COR-L47 (cell line): ENCODE data around the gene ARFRP1.

Experiments
- DNase-seq: peaks from one replicate; lab custom pipeline; 2025; lab: John Stamatoyannopoulos, UW

Gene ARFRP1

DNA sequence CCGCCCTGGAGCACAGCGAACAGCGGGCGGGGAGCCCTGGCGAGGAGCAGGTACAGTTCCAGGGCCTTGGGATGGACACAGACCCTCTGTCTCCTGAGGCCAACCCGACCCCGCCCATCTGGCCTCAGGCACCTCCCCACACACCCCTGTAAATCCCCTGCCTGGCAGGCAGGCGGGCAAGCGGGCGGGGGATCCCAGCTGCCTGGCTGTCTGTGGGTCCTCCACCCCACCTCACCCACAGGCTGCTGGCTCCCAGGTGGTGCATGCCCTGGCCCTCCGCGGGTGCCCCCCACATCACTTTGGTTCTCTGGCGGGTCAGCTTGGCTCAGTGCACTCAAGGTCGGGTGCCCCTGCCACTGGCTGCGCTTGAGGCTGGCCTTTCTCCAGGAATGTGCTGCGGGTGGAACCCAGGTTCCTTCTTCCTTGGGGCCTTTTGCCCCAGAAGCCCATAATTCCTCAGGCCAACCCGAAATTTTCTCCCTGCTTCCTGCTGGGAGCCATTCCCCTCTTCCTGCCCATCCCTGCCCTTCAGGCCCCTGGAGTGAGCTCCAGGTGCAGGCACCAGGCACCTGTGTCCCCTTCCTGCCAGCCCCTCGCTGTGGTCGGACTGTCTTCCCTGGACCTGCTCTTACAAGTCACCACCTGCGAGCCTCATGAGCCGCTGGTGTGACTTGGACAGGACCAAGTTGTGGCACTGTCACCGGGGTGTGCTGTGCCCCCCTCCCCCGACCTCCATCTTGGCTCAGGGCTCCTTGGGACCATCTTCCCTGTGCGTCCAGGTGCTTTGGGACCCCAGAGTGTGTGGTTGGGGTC, 16.7 kb downstream of the ARFRP1 start:
- no peak for DNase-seq

DNA sequence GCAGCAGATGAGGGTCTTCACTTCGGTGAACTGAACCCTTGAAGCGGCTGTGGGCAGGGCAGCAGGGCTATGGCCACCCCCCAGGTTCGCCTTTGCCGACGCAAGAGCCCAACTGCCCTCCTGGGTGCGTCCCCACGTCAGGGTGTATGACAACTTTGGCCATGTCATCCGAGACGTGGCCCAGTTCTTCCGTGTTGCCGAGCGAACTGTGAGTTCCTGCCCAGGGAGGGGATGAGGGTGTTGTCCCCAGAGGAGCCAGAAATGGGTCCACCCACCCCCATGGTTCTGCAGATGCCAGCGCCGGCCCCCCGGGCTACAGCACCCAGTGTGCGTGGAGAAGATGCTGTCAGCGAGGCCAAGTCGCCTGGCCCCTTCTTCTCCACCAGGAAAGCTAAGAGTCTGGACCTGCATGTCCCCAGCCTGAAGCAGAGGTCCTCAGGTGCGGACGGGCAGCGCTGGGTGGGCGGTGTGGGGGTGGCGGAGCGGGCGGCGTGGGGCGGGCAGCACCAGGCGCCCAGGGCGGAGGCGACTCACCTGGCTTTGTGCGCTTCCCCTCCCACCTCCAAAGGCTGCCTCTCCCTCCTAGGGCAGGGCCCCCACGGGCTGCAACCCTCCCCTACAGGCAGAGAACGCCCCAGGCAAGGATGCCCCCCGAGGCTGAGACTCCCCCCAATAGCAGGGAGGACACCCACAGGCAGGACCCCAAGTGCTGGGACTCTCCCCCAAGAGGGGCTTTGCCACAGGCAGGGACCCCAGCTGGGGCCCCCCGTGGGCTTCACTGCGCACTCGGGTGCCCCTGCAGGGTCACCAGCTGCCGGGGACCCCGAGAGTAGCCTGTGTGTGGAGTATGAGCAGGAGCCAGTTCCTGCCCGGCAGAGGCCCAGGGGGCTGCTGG, 17.5 kb downstream of the ARFRP1 start:
- no peak for DNase-seq

DNA sequence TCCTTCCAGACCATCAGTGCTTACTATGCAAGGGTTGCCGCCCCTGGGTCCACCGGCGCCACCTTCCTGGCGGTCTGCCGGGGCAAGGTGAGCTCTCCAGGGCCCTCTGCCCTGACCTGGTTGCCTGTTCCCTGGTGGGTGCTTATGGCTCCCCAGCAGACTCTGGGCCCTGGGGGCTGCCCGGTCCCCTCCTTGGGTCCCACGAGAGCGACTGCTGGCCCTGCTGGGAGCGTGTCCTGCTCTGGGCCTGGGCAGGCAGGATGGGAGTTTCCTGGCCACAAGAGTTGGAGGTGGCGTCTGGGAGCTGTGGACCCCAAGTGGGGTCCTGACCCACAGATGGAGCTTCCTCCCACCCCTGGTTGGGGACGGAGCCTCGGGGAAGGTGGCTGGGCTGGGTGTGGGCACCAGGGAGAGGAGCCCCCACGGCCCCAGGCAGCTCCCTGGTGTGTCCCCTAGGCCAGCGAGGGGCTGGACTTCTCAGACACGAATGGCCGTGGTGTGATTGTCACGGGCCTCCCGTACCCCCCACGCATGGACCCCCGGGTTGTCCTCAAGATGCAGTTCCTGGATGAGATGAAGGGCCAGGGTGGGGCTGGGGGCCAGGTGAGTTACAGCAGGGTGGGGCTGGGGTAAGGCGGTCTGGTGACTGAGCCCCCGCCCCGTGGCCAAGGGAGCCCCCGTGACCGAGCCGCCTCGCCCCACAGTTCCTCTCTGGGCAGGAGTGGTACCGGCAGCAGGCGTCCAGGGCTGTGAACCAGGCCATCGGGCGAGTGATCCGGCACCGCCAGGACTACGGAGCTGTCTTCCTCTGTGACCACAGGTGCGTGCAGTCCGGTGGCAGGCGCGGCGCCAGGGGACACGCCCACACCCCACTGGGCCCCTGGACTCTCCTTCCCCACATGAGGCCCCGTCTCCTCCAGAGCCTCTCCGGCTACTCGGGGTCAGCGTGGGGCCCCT, 18.5 kb downstream of the ARFRP1 start:
- no peak for DNase-seq

DNA sequence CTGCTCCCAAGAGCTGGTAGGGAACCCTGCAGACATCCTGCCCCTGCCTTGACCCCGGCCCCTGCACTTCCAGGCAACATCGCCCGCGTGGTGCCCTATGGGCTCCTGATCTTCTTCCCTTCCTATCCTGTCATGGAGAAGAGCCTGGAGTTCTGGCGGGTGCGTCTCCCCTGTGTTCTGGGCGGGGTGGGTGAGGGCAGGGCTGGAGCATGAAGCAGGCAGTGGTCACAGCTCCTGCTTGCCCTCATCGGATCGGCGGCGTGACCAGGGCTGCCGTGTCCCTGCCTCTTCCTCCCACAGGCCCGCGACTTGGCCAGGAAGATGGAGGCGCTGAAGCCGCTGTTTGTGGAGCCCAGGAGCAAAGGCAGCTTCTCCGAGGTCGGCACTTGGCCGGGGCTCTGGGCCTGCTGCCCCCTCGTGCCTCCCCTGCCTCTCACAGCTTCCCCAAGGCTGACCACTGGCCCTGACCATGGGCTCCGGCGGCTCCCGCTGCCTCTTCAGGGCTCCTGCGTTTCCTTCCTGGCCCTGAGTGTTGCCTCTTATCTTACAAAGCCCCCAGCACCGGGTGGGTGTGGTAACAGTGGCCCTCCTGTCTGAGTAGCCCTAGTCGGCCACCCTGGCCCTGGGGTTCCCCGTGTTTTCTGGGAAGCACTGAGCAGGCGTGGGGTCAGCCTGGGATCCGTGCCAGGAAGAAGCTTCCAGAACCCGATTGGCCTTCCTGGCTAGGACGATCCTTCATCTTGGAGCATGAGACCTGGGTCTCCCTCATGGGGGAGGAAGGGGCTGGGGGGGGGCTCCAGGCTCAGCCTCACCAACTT, 19.3 kb downstream of the ARFRP1 start:
- no peak for DNase-seq

DNA sequence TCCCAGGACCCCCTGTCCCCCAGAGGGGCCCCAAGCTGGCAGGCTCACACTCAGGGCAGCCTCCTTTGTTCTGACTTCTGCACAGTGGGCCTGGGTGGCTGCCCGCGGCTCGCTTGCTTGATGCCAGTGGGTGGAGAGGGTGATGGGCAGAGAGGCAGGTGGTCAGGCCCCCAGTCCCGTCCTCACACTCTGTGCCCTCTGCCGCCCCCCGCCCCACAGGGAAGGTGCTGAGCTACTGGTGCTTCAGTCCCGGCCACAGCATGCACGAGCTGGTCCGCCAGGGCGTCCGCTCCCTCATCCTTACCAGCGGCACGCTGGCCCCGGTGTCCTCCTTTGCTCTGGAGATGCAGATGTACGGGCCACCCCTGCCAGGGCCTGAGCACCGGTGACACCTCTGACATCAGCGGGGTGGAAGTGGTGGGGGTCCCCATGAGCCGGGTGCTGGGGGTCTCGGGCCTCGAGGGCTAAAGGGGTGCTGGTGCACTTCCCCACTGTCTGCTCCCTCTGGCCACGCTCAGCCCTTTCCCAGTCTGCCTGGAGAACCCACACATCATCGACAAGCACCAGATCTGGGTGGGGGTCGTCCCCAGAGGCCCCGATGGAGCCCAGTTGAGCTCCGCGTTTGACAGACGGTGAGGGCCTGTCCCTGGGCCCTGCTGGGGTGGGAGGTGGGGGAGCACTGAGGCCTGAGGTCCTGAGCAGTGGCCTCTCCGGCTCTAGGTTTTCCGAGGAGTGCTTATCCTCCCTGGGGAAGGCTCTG, 20.2 kb downstream of the ARFRP1 start:
- DNase-seq, result no peak

DNA sequence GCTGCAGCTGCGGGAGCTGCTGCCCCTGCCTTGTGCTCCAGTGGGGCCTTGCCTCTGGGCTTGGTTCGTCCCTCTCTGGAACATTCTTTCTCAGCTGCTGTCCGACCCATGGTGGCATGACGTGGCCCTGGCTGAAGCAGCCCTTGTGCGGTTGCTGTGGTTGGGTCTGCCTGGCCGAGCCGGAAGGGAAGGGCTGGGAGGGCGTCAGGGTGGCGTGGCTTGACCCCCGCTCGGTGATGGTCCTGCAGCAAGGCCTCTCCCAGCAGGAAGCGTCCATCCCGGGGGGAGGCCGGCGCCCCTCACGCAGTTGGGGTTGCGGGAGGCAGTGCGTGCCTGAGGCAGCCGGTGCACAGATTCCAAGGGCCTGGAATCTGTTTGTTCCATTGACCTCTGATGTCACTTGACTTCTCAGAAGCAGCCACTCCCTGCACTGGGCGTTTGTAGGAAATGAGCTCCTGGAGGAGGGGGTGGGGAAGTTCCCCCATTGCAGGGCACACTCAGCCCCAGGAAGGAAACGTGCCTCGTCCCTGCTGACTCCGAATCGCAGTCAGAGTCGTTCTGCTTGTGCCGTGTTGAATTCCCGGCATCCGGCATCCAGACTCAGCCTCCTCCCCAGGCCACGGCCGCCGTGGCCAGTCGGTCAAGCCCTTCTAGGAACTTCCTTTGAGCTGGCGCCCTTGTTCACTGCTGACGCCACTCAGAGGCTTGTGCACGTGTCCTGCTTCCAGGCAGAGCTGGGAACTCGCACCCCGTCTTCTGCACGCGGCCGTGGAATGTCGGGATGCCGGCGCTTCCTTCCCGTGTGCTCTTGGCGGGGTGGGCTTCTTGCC, 21.1 kb downstream of the ARFRP1 start:
- DNase-seq, result no peak

DNA sequence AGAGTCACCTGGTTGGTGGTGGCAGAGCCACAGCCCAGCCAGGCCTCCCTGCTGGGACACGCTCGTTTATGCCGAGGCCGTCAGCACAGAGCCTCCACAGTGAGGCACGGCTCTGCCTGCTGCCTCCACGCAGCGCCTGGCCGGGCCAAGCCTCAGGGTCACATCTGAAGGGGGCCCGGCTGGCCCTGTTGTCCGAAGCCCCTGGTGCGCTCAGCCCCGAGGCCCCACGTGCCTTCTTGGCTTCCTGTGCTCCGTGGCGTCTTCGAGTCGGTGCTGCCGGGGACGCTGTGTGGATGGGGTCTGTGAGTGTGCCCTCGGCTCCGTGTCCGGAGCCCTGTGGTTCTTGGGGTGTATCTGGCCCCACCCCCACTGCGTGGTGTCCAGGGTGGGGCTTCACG, 21.7 kb downstream of the ARFRP1 start:
- no peak for DNase-seq

DNA sequence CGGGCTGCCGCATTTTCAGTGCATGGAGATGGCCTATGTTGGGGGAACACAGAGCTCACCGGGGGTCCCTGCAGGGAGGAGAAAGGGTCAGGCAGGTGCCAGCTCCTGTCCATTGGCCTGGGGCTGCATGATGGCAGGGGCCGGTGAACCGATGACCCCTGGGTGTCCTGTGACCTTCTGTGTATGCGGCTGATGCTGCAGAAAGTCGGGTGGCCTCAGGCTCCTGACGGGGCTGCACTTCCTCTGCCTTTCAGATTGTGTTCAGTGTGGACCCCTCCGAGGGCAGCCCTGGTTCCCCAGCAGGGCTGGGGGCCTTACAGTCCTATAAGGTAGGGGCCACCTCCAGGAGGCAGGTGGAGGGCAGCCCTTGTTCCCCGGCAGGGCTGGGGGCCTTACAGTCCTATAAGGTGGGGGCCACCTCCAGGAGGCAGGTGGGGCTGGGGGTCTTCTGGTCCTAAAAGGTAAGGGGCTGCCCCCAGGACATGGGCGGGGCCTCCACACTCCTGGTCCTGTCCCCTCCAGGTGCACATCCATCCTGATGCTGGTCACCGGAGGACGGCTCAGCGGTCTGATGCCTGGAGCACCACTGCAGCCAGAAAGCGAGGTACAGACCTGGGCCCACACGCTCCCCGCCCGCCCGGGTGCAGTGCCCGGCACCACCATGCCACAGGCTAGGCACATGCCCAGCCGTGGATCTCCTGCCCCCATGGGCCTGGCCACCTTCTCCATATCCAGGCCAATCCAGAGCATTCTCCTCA, 22.3 kb downstream of the ARFRP1 start:
- no peak for DNase-seq

DNA sequence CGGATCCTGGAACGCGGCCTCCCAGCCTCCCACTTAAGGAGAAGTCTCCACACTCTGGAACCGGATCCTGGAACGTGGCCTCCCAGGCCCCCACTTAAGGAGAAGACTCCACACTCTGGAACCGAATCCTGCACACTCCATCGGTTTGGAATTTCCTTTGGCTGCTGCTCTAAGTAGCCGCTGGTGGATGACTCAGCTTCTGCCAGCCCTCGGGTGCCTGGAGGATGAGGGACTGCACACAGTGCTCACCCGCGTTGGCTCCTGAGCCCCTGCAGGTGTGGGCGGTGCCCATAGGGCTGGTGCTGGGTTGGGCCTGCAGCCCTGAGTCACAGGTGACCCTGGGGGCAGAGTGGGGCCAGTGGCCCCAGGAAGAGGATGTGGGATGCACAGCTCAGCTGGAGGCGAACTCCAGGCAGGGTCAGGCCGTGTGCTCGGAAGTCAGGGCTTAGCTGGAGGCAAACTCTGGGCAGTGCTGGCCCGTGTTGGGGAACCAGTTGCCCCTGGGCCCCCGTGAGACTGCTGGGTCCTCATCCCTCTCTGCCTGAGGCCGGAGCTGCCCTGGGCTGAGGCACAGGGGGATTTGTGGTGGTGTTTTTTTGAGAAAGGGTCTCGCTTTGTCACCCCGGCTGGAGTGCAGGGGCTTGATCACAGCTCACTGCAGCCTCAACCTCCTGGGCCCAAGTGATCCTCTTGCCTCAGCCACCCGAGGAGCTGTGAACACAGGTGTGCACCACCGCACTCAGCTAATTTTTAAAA, 25.2 kb downstream of the ARFRP1 start:
- DNase-seq, result no peak

DNA sequence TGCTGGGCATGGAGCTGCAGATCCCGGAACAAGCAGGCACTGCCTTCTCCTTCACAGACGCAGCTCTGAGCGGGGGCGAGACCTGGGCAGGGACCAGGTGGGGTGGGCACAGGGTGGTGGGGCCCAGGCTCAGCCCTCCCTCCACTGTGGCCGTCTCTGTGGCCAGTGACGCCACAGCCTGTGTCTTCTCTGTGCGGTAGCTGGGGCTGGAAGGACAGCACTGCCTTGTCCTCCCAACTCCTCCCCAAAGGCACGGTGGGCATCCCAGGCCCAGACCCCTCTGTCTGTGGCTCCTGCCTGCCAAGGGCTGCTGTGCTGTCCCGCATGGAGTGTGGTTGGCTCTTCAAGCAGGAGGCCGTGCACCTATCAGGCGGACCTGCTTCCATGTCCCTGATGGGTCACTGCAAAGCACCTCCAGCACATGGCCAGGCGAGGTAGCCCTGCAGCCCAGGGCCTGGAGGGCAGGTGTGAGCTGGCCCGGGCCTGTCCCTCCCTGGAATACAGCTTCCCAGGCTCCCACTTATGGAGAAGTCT, 26.1 kb downstream of the ARFRP1 start:
- DNase-seq, result no peak

DNA sequence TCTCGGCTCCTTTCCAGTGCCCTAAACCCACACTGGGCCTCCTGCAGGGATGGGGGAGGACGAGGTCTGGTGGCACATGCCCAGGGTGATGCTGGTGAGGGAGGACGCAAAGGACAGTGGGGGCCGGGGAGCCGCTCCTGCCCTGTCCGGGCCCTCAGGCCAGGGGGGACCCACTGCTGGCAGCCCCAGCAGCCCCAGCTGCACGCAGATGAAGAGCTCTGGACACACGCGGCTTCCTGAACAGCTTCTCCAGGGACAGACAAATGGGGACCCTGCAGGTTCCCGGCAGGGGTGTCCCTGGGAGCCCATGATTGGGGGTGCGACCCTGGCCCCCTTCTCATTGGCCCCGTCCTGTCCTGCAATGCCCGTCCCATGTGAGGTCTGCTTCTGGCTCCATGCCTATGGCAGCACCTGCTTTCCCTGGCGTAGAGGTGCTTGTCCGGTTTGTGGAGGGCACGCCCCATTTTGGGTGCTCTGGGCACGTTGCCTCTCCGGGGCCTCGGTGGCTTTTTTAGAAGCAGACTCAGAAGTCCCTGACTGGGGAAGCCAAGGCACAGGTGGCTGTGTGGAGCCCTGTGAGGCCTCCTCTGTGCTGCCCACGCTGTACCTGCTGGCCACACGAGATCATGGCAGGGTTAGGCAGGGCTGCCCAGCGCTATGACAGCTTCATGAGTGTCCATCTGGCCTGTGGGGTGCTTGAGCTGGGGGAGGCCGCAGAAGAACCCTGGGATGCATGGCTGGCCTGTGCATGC, 26.7 kb downstream of the ARFRP1 start:
- no peak for DNase-seq

DNA sequence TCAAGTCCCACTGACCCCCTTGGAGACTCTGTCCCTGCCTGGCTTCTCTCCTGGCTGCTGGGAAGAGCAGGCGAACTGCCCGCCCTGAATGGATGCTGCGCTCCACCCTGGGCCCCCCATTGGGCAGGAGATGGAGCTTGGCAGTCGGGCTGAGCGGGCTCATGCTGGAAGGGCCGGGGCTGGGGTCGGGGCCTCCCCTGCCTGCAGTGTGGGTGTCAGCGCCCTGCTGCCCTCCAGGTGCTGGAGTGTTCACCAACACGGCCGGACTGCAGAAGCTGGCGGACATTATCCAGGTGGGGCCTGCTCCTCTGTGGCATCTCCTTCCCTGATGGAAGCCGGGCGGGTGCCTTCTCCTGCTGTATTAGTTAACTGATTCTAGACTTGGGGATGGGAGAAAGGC, 27.3 kb downstream of the ARFRP1 start:
- no peak for DNase-seq

DNA sequence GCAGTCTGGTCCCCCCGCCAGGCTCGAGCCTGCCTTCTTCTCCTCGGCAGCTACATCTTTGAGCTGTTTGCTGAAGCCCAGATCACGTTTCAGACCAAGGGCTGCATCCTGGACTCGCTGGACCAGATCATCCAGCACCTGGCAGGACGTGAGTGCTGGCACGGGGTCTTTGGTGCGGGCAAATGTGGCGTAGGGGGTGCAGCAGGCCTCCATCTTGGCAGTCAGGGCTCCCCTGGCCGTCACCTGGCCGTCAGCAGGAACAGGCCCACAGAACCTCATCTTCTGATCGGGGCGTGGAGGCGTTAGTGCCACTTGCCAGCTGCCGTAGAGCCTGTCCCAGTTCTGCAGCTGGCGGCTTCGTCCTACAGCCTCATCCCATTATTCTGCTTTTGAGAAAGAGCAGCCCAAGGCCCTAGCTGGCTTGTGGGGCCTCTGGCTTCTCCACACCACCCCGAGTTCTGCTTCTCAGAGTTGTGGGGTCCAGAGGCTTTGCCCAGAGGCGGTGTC, 27.9 kb downstream of the ARFRP1 start:
- DNase-seq, result no peak

DNA sequence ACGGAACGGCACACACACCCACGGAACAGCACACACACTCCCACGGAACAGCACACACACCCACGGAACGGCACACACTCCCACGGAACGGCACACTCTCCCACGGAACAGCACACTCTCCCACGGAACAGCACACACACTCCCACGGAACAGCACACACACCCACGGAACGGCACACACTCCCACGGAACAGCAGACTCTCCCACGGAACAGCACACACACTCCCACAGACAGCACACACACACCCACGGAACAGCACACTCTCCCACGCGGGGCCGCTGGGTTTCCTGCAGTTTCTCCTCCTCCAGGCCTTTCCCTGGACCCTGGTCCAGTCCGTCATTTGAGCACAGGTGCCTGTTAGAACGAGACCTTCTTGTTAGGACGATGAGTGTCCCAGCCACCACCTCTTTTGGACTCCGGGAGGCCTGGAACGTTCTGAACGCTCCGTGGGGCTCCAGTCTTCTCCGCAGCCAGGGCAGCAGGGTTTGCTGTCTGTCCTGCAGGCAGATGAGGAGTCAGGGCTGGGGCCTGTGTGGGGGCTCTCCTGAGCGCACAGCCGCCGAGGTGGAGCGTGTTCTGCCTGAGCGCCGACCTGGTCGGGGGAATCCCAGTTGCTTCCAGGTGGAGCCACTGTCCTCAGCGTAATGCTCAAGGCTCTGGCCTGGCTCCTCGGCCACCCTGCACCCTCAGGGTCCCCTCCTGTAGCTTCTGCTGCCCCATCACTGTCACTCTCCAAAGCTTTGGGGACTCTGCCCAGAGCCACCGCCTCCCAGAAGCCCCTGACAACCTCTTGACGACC, 28.9 kb downstream of the ARFRP1 start:
- DNase-seq, result no peak

DNA sequence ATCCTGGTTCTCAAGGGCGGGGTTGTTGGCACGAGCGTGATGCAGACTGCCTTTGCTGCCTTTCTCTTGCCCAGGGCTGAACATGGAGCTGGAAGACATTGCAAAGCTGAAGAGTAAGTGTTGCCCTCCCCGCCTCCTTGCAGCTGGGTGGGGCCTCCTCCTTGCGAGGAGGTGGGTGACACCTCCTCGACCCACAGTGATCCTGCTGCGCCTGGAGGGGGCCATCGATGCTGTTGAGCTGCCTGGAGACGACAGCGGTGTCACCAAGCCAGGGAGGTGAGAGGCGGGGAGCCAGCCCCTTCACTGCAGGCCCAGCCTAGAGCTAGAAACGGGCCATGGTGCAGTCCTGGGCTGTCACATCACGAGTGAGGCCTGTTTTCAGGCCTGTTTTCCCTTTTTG, 29.7 kb downstream of the ARFRP1 start:
- DNase-seq, result no peak
